Measurements from ENCODE around the gene SLC38A11.
"Not testable (repeated sequence)": the region's sequence is repeated elsewhere in the genome, so short reads cannot be mapped to it uniquely, and the experiment has no call there.

GRCh38 chr2:164980688-164981087 is 25.4 kb upstream of the SLC38A11 start:
- not testable (repeated sequence) for TF ChIP-seq POLR2AphosphoS5, CTCF (IDR thresholded peaks at IDR 0.05)
